C4-2B (cell line): ENCODE measurements around the gene APOL3.
"Not testable (repeated sequence)": the region's sequence is repeated elsewhere in the genome, so short reads cannot be mapped to it uniquely, and the experiment has no call there.

Source experiments
- H3K27ac ChIP-seq: fragments of 450-650 bp; 2 replicates; pipeline ENCODE4 v1.5.1; 2017
- CTCF ChIP-seq: fragments of 450-650 bp; conservative IDR thresholded peaks from 2 replicates; pipeline ENCODE4 v1.5.1; 2017; ENCODE audit warnings: mild to moderate bottlenecking
- ZFX ChIP-seq: fragments of 450-650 bp; IDR thresholded peaks from 2 replicates; pipeline ENCODE4 v1.6.1; 2017

APOL3 gene

GRCh38 chr22:36124666-36125065 lies 35.9 kb downstream of the APOL3 start:
- TF ChIP-seq ZFX (no peak), CTCF (no peak)

GRCh38 chr22:36123673-36124630 lies 36.6 kb downstream of the APOL3 start:
- TF ChIP-seq CTCF: peak; percentile 99
- no peak; the same call in 1 of the 2 replicates for TF ChIP-seq ZFX
- peak overlapping the region; percentile 69 for H3K27ac ChIP-seq

More at GRCh38 chr22:36124666-36125065, 35.9 kb downstream of the APOL3 start:
- peak overlapping the region; percentile 69; the same call in 1 of the 2 replicates for H3K27ac ChIP-seq

GRCh38 chr22:36120621-36121351 lies 39.8 kb downstream of the APOL3 start:
- not testable (repeated sequence) for H3K27ac ChIP-seq

GRCh38 chr22:36117053-36117554 lies 43.5 kb downstream of the APOL3 start:
- H3K27ac ChIP-seq: no peak overlapping the region
- no peak for TF ChIP-seq CTCF
- TF ChIP-seq ZFX: no peak

GRCh38 chr22:36116127-36116526 lies 44.4 kb downstream of the APOL3 start:
- TF ChIP-seq CTCF (no peak), ZFX (no peak)
- no peak overlapping the region for H3K27ac ChIP-seq

- no peak overlapping the region for H3K27ac ChIP-seq
- TF ChIP-seq ZFX (no peak), CTCF (no peak)
Measured at GRCh38 chr22:36113121-36113520, 47.4 kb downstream of the APOL3 start.

- H3K27ac ChIP-seq: no peak overlapping the region
- TF ChIP-seq ZFX (no peak), CTCF (no peak)
Measured at GRCh38 chr22:36111316-36111715, 49.2 kb downstream of the APOL3 start.
